Ureter (tissue), 1 donor: ENCODE results near the gene GLDC. TPM values are rescaled to one million over a fixed set of nuclear protein-coding genes. Genes with fewer than 3 reads are reported as not detected.
"Not testable (repeated sequence)": the region's sequence is repeated elsewhere in the genome, so short reads cannot be mapped to it uniquely, and the experiment has no call there.

Source experiments
- DNase-seq: peaks from one replicate; pipeline ENCODE4 v3.0.0-alpha.2; 2020; ENCODE audit warnings: low spot score
- total RNA-seq: library from RNA; stranded (reverse); gene quantifications from one replicate; pipeline ENCODE4 v1.2.4, GENCODE V29; 2023
- donor health status: DM: yes; HTN: yes; CAD: no.

GLDC gene
- total RNA-seq, 1 donor from 2014 or later, result 117 TPM

DNA sequence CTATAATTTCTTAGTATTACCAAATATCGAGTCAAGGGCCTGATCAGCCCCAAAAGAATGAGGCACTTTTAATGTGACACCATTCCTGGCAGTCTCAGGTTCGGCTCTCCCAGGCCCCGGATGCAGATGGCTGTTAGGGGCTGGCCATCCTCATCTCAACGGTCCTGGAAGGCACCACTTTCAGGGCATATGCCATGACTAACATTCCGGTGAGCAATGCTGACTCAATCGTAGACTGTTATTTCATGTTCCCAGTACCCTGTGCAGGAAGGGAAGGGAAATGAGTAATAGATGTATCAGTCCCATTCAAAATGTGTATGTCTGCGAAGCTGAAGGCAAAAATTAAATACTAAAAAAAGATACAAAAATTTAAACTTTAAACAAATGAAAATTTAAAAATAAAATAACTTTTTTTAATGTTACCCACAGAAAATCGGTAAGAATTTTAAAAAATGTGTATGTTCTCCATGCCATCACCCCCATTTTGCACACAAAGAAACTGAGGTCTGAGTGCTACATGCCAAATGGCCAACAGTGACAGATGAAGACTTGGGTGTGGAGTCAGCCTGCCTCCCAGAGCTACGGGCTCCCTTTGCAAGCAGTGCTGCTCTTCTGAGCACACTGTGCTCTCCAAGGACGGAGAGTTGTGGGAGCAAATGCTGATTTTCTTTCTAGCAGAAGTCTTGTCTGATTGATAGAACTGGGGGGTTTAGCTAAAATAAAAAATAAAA lies 79.0 kb downstream of the GLDC start:
- no peak for DNase-seq

GRCh38 chr9:6565312-6565711 lies 80.2 kb downstream of the GLDC start:
- no peak for DNase-seq

DNA sequence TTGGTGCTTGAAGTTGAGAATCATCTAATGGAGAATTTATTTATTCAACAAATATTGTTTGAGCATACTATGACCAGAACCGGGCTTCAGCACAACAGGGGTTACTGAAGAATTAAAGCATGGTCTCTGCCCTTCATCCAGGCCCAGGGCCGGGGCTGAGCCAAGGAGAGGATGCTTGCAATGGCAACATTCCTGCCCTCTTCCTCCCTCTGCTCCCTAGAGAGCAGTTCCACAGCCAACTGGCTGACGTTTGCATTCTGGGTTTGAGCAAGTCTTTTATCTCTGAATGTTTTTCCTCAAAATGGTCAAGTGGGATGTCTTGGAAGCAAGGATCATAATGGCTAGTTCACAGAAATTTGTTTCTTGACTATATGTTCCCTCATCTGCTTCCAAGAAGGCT lies 80.7 kb downstream of the GLDC start:
- DNase-seq, result no peak

- no peak for DNase-seq
Measured at GRCh38 chr9:6564360-6564759, 81.2 kb downstream of the GLDC start.

- DNase-seq, result no peak
Measured at GRCh38 chr9:6562871-6563430, 82.6 kb downstream of the GLDC start.

DNA sequence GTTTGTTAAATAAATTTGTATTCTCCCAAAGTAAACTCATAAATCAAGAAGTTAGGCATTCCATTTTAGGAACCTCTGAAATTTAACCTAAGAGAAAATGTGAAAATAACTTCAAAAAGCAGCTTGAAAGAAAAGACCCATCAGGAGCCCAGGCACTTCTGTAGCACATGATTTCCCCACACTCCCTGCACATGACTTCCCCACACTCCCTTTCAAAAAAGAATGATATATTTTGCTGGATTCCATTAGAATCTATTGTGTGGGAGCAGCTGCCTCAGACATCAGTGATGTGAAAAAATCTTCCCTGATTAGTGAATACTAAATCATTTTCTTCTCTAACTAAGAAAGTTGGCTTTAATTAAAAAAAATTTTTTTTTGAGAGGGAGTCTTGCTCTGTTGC lies 83.3 kb downstream of the GLDC start:
- DNase-seq, result no peak

- DNase-seq, result no peak
Measured at GRCh38 chr9:6557883-6558616, 87.5 kb downstream of the GLDC start.

DNA sequence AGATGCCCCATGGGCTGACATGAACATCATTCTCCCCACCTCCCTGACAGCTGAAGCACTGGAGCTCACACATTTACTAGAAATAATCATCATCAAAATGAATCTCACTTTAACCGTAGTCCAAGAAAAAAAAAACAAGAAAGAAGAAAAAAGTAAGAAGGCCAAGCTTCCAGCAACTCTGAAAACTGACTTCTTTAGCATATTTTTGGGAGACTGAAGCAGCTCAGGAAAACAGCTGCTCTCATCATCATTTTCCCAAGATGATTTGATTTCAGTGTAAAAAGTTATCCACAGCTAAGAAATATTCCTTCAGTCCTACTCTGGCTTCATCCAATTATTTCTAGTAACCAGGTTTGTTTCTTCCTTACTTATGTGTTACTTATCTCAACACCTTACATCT lies 91.7 kb downstream of the GLDC start:
- DNase-seq, result no peak

- DNase-seq, result no peak
Measured at GRCh38 chr9:6552498-6553121, 92.9 kb downstream of the GLDC start.

DNA sequence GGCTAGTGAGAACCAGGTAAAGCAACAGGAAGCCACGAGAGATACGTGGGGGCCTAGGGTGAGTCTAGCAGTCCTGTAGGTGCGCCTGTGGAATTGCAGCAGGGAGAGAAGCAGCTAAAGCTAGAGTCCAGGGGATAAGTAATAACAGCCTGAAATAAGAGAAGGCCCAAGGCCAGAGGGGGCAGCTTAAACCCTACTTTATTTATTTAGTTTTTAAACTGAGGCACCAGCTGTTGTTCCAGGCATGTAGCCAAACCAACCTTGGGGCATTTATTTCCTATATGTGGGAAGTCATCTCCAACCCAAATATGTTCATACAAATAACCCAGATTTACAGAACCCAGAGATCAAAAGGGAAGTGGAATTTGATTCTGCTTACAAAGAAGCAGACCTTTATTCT lies 93.5 kb downstream of the GLDC start:
- no peak for DNase-seq

DNA sequence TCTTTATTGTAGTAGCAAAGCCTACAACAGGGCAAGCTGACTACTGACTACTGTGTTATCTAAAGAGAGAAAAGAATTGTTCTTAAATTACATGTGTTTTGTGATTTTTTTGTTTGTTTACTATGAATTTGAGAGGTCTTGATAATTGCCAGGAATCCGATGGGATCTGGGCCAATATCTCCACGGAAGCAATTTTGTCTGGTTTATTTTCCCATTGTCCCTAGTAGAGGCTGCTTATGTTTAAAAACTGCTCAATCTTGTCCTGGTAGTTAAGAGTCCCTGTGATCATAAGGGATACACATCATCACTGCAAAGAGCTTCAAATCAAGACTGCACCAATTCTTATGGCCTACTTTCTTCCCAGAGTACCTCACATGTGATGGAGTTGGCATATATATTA lies 94.4 kb downstream of the GLDC start:
- DNase-seq, result no peak

DNA sequence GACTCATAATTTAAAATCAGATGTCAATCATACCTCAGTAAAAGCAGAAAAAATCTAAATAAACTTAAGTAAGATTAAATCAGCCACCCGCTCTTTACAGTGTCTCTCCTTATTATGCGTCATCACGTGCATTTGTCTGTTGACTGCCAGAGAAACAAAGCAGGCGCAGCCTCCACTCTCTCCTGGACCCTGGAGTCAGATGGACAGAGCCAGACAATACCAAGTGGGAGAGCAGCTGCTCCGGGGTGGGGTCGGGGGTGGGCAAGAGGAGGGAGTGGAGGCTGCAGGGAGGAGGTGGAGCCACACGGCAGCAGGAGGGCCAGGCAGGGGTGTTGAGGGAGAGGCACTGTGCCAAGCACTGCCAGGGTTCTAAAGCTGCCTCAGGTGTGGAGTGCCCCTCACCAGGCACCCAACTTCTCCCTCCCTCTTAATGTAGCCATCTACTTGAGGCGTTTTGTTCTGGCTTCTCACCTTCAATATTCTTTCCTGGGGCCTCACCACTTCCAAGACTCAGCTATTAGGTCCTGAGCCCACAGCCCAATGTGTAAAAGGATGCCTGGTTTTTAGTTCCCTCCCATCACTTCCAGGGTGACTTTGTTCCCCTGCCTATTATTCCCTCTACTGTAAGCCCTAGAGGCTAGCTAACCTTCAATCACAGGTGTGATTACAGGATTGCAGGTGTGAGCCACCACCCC lies 96.3 kb downstream of the GLDC start:
- no peak for DNase-seq

DNA sequence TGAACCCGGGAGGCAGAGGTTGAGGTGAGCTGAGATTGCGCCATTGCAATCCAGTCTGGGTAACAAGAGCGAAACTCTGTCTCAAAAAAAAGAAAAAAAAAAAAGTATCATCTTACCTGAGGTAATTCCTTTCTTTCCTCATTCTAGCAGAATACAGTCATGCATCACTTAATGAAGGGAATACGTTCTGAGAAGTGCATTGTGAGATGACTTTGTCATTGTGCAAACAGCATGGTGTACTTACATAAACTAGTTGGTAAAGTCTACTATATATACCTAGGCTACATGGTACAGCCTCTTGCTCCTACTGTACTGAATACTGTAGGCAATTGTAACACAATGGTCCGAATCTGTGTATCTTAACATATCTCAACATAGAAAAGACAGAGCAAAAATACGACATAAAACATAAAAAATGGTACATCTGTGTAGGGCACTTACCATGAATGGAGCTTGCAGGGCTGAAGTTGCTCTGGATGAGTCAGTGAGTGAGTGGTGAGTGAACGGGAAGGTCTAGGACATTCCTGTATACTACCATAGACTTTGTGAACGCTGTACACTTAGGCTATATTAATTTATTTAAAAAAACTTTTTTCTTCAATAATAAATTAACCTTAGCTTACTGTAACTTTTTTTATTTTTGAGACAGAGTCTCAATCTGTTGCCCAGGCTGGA lies 100.4 kb downstream of the GLDC start:
- no peak for DNase-seq

- DNase-seq, result no peak
Measured at GRCh38 chr9:6543204-6543603, 102.3 kb downstream of the GLDC start.

DNA sequence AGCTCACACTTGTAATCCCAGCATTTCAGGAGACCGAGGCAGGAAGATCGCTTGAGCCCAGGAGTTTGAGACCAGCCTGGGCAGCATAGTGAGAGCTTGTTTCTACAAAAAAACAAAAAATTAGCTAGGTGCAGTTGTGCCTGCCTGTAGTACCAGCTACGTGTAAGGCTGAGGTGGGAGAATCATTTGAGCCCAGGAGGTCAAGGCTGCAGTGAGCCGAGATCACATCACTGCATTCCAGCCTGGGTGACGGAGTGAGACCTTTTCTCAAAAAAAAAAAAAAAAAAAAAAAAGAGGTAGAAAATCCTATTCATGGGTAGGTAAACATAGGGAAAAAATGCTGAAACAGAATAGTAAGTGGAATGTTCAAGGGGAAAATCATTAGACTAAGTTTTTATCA lies 102.9 kb downstream of the GLDC start:
- DNase-seq, result not testable (repeated sequence)

DNA sequence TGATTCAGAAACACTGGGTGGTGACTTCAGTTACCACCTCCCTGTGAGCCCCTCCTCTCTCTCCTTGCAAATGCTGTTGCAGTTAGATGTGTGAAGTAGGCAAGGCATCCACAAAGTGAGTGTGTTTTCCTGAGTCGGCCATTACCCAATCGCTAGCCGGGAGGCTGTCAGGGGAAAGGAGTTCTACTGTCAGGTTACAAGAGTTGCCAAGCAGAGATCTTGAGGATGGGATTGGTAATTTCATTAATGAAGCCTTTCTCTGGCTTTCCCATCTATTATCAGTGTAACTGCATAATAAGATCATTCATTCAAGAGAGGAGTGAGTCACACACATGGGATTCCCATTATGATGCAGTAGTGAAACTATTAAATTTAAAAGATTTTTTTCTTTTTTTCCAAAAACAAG lies 106.9 kb downstream of the GLDC start:
- no peak for DNase-seq

DNA sequence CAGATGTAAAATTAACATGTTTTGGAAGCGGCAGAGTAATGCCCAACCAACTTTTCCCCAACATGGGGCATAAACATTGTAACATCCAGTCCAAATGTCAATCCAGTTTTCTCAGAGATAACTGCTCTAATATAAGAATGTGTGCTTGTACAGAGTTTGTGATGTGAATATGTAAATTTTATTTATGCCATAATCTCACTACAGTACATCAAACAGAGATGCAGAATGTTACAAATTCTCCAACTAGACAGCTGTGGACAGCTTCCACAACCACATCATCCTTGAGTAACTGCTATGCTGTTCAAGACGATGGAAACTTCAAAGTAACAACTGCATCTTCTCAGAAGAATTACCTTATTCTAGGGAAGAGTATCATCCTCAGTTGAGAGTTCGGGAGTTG lies 109.9 kb downstream of the GLDC start:
- no peak for DNase-seq

GRCh38 chr9:6525326-6526045 lies 120.0 kb downstream of the GLDC start:
- no peak for DNase-seq

GRCh38 chr9:6522263-6522662 lies 123.3 kb downstream of the GLDC start:
- no peak for DNase-seq

GRCh38 chr9:6512085-6512657 lies 133.4 kb downstream of the GLDC start:
- DNase-seq, result no peak

- no peak for DNase-seq
Measured at GRCh38 chr9:6506571-6506970, 139.0 kb downstream of the GLDC start.
